Fibroblast of mammary gland (primary cell): Measurements from ENCODE around the gene OSTF1.

Source experiments
- DNase-seq: peaks from one replicate; pipeline ENCODE4 v3.0.0-alpha.2; 2010; ENCODE audit warnings: low read depth
- H3K4me3 ChIP-seq: 2 replicates; pipeline ENCODE4 v1.5.1; 2011; ENCODE audit warnings: low read depth, mild to moderate bottlenecking, low read length, moderate library complexity; ENCODE audit not compliant: control insufficient read depth
- CTCF ChIP-seq: conservative IDR thresholded peaks from 2 replicates; pipeline ENCODE4 v1.5.1; 2011; ENCODE audit warnings: low read depth, low read length, inconsistent platforms; ENCODE audit not compliant: control insufficient read depth, insufficient read depth

Gene OSTF1

GRCh38 chr9:75065510-75065909, 22.8 kb upstream of the OSTF1 start:
- no peak overlapping the region for H3K4me3 ChIP-seq
- TF ChIP-seq CTCF = no peak
- DNase-seq = no peak

GRCh38 chr9:75067894-75068293, 20.4 kb upstream of the OSTF1 start:
- TF ChIP-seq CTCF = no peak
- H3K4me3 ChIP-seq = no peak overlapping the region
- DNase-seq = no peak

- no peak for TF ChIP-seq CTCF
- no peak for DNase-seq
- H3K4me3 ChIP-seq = no peak overlapping the region
These were observed 19.1 kb upstream of the OSTF1 start for GRCh38 chr9:75069171-75069570.

- DNase-seq = peak; percentile 18
These were observed 16.7 kb upstream of the OSTF1 start for GRCh38 chr9:75071530-75072122.

GRCh38 chr9:75072895-75073294, 15.4 kb upstream of the OSTF1 start:
- no peak overlapping the region for H3K4me3 ChIP-seq

More at GRCh38 chr9:75071530-75072122, 16.7 kb upstream of the OSTF1 start:
- no peak for TF ChIP-seq CTCF
- H3K4me3 ChIP-seq = no peak overlapping the region

GRCh38 chr9:75081632-75082031, 6.7 kb upstream of the OSTF1 start:
- no peak for DNase-seq
- TF ChIP-seq CTCF = no peak
- H3K4me3 ChIP-seq = no peak overlapping the region

More at GRCh38 chr9:75072895-75073294, 15.4 kb upstream of the OSTF1 start:
- no peak for TF ChIP-seq CTCF
- no peak for DNase-seq

- DNase-seq = no peak
- no peak overlapping the region for H3K4me3 ChIP-seq
- no peak for TF ChIP-seq CTCF
These were observed 4.9 kb upstream of the OSTF1 start for GRCh38 chr9:75083188-75083970.
